SU-DHL-6 (cell line): ENCODE measurements around the gene PDGFD.

Experiments
- H2AFZ ChIP-seq: fragments of 200-600 bp; sonication (generic); 2 replicates; pipeline ENCODE4 v1.6.1; 2014; ENCODE audit warnings: low read depth, mild to moderate bottlenecking, moderate library complexity, mixed read lengths, antibody characterized with exemption, low read length; ENCODE audit not compliant: severe bottlenecking
- H3F3A ChIP-seq: fragments of 200-600 bp; shearing (Covaris generic); 2 replicates; pipeline ENCODE4 v1.6.0; 2016; ENCODE audit warnings: antibody characterized with exemption, mild to moderate bottlenecking; ENCODE audit not compliant: insufficient read depth
- H3K27ac ChIP-seq: fragments of 200-600 bp; sonication (generic); 2 replicates; pipeline ENCODE4 v1.5.1; 2016; ENCODE audit warnings: low read depth, mild to moderate bottlenecking, low read length, moderate library complexity, mixed read lengths
- H3K27me3 ChIP-seq: fragments of 200-600 bp; sonication (generic), shearing (Covaris generic); 2 replicates; pipeline ENCODE4 v1.6.0; 2014; ENCODE audit warnings: mild to moderate bottlenecking, low read length
- H3K36me3 ChIP-seq: fragments of 200-600 bp; sonication (generic); 2 replicates; pipeline ENCODE4 v1.6.1; 2014; ENCODE audit warnings: mild to moderate bottlenecking, low read length, mixed read lengths
- H3K4me2 ChIP-seq: fragments of 300-600, 200-600 bp; shearing (Covaris generic), sonication (generic); 2 replicates; pipeline ENCODE4 v1.6.0; 2014; ENCODE audit warnings: low read length, low read depth, mild to moderate bottlenecking; ENCODE audit not compliant: poor library complexity, severe bottlenecking
- H3K4me3 ChIP-seq: fragments of 200-600 bp; sonication (generic); 2 replicates; pipeline ENCODE4 v1.5.1; 2014; ENCODE audit warnings: antibody characterized with exemption, low read length, mild to moderate bottlenecking, mixed read lengths; ENCODE audit not compliant: insufficient read depth, poor library complexity, severe bottlenecking
- H3K79me2 ChIP-seq: fragments of 200-600 bp; sonication (generic); 2 replicates; pipeline ENCODE4 v1.6.1; 2014; ENCODE audit warnings: mild to moderate bottlenecking, low read length, moderate library complexity; ENCODE audit not compliant: insufficient read depth
- H3K9ac ChIP-seq: fragments of 200-600 bp; sonication (generic); 2 replicates; pipeline ENCODE4 v1.7.0; 2014; ENCODE audit warnings: mild to moderate bottlenecking, low read length
- H3K9me2 ChIP-seq: fragments of 200-600 bp; sonication (generic); replicated peaks from 2 replicates; pipeline ENCODE4 v1.6.1; 2014; ENCODE audit warnings: low read length; ENCODE audit not compliant: insufficient read depth
- H3K9me3 ChIP-seq: fragments of 200-600 bp; sonication (generic); 2 replicates; pipeline ENCODE4 v1.6.1; 2014; ENCODE audit warnings: low read length, mixed read lengths; ENCODE audit not compliant: insufficient read depth
- H4K20me1 ChIP-seq: fragments of 200-600 bp; sonication (generic); 2 replicates; pipeline ENCODE4 v1.6.1; 2014; ENCODE audit warnings: low read depth, mild to moderate bottlenecking, antibody characterized with exemption, low read length, moderate library complexity, mixed read lengths
- EZH2phosphoT487 ChIP-seq: fragments of 200-600 bp; sonication (generic), shearing (Covaris generic); conservative IDR thresholded peaks from 2 replicates; pipeline ENCODE4 v1.6.1; 2018; ENCODE audit warnings: mild to moderate bottlenecking, antibody characterized with exemption, low read length, moderate library complexity, mixed read lengths
- TF ChIP-seq, protein P1 (sequence below): fragments of 200-600 bp; sonication (generic); IDR thresholded peaks from one replicate; pipeline ENCODE4 v1.5.1; 2017; ENCODE audit warnings: antibody characterized with exemption, mild to moderate bottlenecking, low read length, moderate library complexity; ENCODE audit not compliant: insufficient read depth, poor library complexity, severe bottlenecking

PDGFD gene

DNA sequence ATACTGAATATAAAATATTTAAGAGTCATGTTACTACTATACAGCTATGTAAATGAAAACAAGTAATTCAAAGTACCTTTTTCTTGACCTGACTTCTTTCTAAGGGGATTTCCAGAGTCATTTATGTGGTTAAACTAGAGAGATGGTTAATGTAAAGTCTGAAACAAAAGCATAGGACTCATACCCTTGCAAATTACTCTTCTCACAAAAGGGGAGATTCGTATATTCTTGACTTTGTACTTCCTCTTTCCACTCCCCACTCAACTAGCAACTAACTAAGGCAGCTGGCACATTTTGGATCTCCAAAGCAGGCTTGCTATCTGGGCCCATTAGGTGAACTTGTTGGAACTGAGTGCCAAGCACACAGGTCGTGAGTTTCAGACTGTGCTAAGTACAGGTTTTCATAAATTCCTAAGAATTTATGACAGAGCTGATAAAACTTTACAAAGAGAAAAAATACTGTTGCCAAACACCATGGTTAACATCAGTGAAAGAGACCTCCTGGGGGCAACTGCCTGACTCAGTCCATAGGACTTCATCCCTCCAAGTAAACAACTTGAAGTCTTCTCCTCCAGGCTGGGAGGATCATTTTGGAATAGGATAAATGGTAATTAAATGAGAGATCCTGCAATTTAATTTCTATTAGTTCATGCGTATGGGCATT lies 204.5 kb downstream of the PDGFD start:
- H2AFZ ChIP-seq: peak overlapping the region; percentile 44
- TF ChIP-seq, protein P1, sequence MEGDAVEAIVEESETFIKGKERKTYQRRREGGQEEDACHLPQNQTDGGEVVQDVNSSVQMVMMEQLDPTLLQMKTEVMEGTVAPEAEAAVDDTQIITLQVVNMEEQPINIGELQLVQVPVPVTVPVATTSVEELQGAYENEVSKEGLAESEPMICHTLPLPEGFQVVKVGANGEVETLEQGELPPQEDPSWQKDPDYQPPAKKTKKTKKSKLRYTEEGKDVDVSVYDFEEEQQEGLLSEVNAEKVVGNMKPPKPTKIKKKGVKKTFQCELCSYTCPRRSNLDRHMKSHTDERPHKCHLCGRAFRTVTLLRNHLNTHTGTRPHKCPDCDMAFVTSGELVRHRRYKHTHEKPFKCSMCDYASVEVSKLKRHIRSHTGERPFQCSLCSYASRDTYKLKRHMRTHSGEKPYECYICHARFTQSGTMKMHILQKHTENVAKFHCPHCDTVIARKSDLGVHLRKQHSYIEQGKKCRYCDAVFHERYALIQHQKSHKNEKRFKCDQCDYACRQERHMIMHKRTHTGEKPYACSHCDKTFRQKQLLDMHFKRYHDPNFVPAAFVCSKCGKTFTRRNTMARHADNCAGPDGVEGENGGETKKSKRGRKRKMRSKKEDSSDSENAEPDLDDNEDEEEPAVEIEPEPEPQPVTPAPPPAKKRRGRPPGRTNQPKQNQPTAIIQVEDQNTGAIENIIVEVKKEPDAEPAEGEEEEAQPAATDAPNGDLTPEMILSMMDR: no peak
- no peak for TF ChIP-seq EZH2phosphoT487
- H3K9ac ChIP-seq: peak overlapping the region; percentile 48

GRCh38 chr11:103958475-103959215 lies 205.3 kb downstream of the PDGFD start:
- Histone ChIP-seq H3K4me3 (peak overlapping the region; percentile 39), H3K79me2 (no peaks in the 10 kb centered on the region), H3K36me3 (0 out of 2 replicates have a peak, but pooled peaks cover 5% of the 10 kb centered on the region), H3F3A (peaks cover 21% of the 10 kb centered on the region), H3K9me2 (no peaks in the 10 kb centered on the region), H3K9me3 (no peaks in the 10 kb centered on the region), H4K20me1 (no peaks in the 10 kb centered on the region), H3K27me3 (no peaks in the 10 kb centered on the region), H2AFZ (peak overlapping the region; percentile 3), H3K27ac (peak overlapping the region; percentile 96), H3K9ac (peak overlapping the region; percentile 39), H3K4me2 (peak overlapping the region; percentile 68)
- TF ChIP-seq, protein P1: no peak
- no peak for TF ChIP-seq EZH2phosphoT487

More for the DNA sequence above, 204.5 kb downstream of the PDGFD start:
- H3K36me3 ChIP-seq: 0 out of 2 replicates have a peak, but pooled peaks cover 5% of the 10 kb centered on the region
- H3F3A ChIP-seq: peaks cover 21% of the 10 kb centered on the region
- no peaks in the 10 kb centered on the region for H3K27me3 ChIP-seq
- H3K79me2 ChIP-seq: no peaks in the 10 kb centered on the region
- peak overlapping the region; percentile 39 for H3K4me3 ChIP-seq
- peak overlapping the region; percentile 68 for H3K4me2 ChIP-seq
- no peaks in the 10 kb centered on the region for H3K9me3 ChIP-seq
- H4K20me1 ChIP-seq: no peaks in the 10 kb centered on the region
- H3K9me2 ChIP-seq: no peaks in the 10 kb centered on the region
- H3K27ac ChIP-seq: peak overlapping the region; percentile 96

- Histone ChIP-seq H3K4me2 (no peak overlapping the region), H3K27me3 (no peaks in the 10 kb centered on the region), H2AFZ (no peak overlapping the region), H3K9ac (no peak overlapping the region), H3K36me3 (no peaks in the 10 kb centered on the region), H3K27ac (no peak overlapping the region), H4K20me1 (no peaks in the 10 kb centered on the region), H3K79me2 (no peaks in the 10 kb centered on the region), H3K9me2 (no peaks in the 10 kb centered on the region), H3F3A (peaks cover 11% of the 10 kb centered on the region), H3K9me3 (no peaks in the 10 kb centered on the region), H3K4me3 (no peak overlapping the region)
- TF ChIP-seq, protein P1: no peak
- TF ChIP-seq EZH2phosphoT487: no peak
Observed at GRCh38 chr11:103953797-103954486, 210.0 kb downstream of the PDGFD start.
